GM18909 (cell line): ENCODE results near the gene TMCO4.

ENCODE experiments used
- ATAC-seq: cut with Tn5 transposase; IDR thresholded peaks from one replicate; pipeline ENCODE4 v1.9.1; 2021; ENCODE audit warnings: mild to moderate bottlenecking; ENCODE audit not compliant: unreplicated experiment, poor library complexity

Gene TMCO4

GRCh38 chr1:19665186-19665495 lies 134.6 kb downstream of the TMCO4 start:
- ATAC-seq = no peak

DNA sequence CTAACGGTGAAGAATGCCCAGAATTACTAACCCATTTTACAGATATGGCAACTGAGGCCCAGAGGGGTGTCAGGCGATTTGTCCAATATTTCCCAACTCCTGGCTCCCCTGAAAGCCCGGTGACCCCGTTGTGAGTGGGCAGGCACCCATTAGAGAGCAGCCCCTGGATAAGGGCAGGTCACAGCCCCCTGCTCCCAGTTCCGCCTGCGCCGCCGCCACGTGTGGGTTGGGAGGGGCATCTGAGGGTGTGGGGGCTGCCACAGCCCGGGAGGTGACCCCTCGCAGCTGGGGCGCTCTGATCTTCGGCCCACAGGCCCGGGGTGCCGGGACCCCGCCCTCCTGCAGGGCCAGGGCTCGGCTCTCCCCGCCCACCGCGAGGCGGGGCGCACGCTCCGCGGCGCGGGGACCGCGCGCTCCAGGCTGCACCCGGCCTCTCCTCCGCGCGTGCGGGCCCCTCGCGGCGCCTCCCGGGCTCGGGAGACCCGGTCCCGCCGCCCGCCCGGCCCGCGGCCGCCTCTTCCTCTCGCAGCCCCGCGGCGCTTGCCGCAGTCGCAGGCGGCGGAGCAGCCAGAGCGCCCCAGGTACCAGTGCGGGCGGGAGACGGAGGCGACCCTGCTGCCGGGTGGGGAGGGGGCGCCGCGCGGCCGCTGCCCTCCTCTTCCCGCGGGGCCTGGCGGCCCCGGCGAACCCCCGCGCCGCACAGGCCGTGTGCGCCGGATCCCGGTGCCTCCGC lies 135.1 kb downstream of the TMCO4 start, which contains the start of gene HTR6:
TSS of gene HTR6 (plus strand) at position 423 of the 733 bp plus-strand sequence. CDS start 879 bp downstream, outside the sequence.
- no peak for ATAC-seq

DNA sequence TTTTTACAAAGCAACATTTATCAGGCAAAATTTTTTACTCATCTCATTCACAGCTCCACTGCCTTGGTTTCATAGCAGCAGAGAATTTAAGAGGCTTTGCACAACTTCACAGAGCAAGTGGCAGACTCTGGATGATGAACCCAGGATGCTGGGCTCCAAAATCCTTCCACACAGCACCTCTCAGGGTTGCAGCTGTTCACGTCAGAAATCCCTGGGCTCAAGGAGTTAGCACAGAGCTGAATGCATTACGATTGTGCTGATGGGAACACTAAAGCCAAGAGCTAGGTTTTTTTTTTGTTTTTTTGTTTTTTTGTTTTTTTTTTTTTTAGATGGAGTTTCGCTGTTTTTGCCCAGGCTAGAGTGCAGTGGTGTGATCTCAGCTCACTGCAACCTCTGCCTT lies 137.4 kb downstream of the TMCO4 start:
- no peak for ATAC-seq

- no peak for ATAC-seq
Measured at GRCh38 chr1:19661721-19662228, 137.9 kb downstream of the TMCO4 start.

DNA sequence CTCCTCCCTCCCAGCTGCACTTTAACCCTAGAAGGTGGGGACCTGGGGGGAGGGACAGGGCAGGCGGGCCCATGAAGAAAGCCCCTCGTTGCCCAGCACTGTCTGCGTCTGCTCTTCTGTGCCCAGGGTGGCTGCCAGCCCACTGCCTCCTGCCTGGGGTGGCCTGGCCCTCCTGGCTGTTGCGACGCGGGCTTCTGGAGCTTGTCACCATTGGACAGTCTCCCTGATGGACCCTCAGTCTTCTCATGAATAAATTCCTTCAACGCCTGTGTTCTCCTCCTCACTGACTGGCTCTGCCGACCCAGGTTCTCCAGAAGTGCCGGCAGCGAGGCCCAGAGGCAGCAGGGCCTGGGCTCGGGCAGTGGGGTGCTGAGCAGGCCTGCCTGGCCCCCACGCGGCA lies 141.5 kb downstream of the TMCO4 start:
- no peak for ATAC-seq

DNA sequence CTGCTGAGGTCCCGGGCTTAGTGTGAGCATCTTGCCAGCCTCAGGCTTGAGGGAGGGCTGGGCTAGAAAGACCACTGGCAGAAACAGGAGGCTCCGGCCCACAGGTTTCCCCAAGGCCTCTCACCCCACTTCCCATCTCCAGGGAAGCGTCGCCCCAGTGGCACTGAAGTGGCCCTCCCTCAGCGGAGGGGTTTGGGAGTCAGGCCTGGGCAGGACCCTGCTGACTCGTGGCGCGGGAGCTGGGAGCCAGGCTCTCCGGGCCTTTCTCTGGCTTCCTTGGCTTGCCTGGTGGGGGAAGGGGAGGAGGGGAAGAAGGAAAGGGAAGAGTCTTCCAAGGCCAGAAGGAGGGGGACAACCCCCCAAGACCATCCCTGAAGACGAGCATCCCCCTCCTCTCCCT lies 142.2 kb downstream of the TMCO4 start:
- ATAC-seq = no peak

GRCh38 chr1:19656780-19657466 lies 142.8 kb downstream of the TMCO4 start:
- ATAC-seq = no peak

DNA sequence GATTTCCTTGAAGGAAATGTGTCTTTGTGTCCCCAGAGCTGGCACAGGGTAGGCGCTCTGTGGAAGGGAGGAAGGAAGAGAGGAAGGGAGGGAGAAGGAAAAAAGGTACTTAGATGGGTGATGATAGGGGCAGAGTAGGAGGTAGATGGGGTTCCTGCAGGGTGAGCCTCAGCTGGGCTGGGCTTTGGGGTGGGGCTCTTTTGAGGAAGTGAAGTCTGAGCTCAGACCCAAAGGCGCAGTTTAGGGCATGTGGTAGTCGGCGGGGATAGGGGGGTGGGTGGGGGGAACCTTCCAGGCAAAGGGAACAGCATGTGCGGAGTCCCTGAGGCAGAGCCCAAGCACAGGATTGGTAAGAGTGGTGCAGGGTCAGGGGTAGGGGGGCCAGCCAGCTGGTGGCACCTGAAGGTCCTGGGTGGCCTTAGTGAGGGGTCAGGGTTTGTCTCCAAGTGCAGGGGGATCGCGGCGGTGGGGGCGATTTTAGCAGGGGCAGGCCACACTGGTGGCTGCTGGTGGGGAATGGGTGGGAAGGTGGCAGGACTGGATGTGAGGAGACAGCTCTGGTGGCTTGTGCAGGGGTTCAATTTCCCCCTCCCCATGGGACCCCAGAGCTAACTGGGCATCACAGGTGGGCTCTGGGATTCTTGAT lies 143.5 kb downstream of the TMCO4 start:
- ATAC-seq = no peak

DNA sequence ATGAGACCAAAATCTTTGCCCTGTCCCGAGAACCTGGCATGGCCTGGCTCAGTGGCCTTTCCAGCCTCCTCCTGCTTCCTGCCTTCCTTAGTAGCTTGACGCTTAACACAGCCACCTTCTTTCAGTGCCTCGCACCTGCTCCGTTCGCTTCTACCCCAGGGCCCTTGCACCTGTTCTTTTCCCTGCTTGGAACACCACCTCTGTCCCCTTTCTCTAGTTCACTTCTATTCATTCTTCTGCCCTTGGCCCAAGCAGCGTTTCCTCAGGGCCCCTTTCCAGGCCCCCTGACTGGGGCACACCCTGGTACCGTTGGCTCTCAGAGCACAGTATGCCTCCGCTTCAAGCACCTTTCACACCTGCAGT lies 144.0 kb downstream of the TMCO4 start:
- no peak for ATAC-seq

GRCh38 chr1:19654886-19655717 lies 144.6 kb downstream of the TMCO4 start:
- no peak for ATAC-seq

DNA sequence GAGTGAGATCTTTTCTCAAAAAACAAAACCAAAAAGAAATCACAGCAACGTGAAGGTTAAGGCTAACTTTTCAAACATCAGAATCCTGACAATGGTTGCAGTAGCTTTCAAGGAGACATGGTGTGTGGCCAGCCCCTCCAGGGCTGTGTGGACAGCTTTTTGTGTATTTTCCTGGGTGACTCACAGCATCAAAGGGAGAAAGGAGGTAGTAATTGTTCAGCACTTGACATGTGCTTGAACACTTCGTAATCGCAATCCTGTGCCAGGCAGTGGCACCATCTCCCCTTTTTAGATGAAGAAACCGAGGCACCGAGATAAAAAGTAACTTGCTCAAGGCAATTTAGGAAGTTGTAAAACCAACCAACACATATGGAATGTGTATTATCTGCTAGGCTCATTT lies 145.3 kb downstream of the TMCO4 start:
- no peak for ATAC-seq

DNA sequence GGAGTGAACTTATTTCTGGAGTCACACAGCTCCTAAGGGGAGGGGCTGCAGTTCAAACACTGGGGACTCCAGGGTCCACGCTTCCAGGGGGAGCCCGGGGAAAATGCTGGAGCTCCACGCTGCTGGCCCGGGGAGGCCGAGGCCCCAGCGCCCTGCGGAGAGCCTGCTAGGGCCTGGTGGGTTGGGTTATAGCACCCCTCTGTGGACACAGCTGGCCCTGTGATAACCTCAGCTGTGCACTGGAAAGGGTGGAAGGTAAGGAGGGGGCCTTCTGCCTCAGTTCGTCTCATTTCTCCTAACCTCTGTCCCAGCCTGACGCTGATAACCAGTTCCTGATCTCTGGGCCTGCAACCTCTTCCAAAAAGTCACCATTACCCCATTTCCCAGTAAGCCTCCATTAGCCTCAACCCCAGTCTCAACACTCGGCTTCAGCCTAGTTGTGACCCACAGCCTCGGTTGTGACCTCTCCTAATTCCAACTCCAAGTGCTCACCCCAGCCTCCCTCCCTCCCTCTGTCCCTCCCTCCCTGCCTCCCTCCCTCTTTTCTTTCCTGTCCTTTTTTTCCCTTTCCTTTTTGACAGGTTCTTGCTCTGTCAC lies 148.5 kb downstream of the TMCO4 start:
- ATAC-seq = no peak

- no peak for ATAC-seq
Measured at GRCh38 chr1:19650416-19651140, 149.1 kb downstream of the TMCO4 start.

- ATAC-seq = no peak
Measured at GRCh38 chr1:19648689-19649088, 151.0 kb downstream of the TMCO4 start.

DNA sequence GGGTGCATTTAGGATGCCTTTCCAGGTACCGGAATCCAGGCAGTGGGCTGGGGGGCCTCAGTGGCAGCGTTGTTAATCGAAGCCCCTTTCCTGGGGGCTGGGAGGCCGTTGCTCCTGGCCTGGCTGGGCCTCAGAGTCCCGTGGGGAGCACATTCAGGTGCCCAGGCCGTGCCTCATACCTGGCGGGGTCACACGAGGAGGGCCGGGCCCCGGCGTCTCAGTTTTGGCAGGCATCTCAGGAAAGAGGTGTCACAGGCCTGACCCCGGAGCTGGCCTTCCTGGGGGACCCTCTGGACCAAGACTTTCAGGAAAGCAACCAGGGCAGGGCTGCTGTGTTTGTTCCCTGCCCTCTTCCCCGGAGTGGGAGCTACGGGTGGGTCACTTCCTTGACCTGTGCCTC lies 151.5 kb downstream of the TMCO4 start:
- no peak for ATAC-seq

GRCh38 chr1:19647643-19648042 lies 152.1 kb downstream of the TMCO4 start:
- ATAC-seq = no peak

DNA sequence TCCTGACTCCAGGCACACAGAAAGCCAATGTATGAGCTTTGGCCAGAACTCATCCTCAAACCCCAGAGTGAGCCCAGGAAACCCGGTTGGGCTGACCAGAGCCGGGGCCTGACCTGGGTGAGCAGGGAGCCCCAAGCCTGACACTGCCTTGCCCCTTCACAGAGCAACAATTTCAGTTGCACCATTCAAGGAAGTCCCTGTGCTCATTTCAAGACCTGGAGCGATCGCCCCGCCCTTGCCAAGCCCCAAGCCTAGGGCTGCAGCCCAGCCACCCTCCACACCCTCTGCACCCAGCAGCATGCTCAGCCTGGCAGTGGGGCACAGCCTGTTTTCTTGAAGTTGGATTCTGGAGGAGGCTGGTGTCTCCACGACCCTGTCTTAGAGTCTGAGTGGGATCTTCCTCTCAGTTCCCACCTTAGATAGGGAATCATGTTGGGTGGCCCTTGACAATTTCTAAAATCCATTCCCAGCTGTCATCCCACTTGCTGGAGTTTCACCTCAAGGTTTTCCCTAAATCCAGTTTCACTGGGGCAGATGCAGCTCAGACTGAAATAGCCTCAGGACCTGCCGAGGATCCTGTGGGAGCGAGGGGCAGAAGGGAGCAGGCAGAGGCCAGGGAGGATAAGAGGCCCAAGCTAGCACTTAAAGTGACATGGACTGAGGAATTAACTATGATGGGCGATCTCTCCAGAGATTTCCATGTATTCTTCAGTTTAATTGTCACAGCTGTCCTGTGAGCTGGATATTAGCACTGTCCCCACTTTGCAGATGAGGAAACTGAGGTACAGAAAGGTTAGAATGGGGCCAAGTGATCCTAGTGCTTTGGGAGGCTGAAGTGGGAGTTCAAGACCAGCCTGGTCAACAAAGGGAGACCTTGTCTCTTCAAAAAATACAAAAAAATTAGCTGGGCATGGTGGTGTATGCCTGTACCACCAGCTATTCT lies 153.1 kb downstream of the TMCO4 start:
- ATAC-seq = no peak

DNA sequence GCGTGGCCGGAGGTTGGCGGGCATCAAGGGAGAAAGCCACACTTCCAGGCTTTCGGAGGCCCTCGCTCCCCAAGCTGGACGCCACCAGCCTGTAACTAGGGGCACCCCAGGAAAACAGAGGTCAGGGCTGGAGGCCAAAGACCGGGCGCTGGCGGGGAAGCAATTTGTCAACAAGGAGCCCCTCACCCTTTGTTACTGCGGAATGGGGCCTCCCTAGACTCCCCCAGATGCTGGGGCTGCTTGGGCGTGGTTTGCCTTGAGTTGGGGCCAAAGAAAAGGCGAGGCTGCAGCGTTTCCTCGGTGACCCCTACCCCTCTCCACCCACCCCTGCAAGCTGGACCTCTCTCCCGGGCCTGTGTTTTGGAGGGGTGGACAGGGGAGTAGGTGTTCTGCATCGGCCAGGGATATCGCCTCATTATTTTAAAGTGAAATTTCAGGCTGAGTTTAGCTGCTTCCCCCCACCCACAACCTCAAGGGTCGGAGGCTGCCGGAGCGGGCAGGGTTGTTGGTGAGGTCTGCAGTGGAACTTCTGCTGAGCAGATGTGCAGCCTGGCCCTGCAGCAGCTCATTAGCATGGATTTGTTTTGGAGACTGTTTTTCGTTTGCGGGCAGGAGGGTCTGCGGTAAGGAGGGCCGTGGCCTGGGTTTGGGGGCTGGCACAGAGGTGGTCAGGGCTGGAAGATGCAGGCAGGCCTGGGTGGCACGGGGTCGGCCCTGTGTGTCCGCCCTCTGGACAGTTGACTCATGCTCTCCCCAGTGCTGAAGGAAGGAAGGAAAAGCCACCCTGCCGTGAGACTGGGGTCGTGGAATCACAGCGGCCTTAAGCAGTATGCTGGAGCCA lies 154.1 kb downstream of the TMCO4 start:
- no peak for ATAC-seq
